Body of pancreas (tissue), 4 donors: Measurements from ENCODE around the gene PRSS2. TPM values are rescaled to one million over a fixed set of nuclear protein-coding genes. Genes with fewer than 3 reads are reported as not detected.
"Not testable (repeated sequence)": the region's sequence is repeated elsewhere in the genome, so short reads cannot be mapped to it uniquely, and the experiment has no call there.

Experiments
- ATAC-seq: fragments of 150-250 bp; one replicate; pipeline ENCODE4 v1.9.1; 2016
- DNase-seq, 4 donors: peaks; one replicate each; pipeline ENCODE4 v3.0.0-alpha.2; 2019
- H3K27ac ChIP-seq, 4 donors: fragments of 200-600 bp; sonication (generic); 1 replicate in 3 of 4; 2 replicates in 1 of 4; pipeline versions ENCODE4 v1.5.1 to v1.6.1; 2016 to 2019; ENCODE audit warnings: mild to moderate bottlenecking in 1 of 4, mixed read lengths in 1 of 4, moderate library complexity in 1 of 4
- H3K27me3 ChIP-seq, 2 donors: fragments of 200-600 bp; sonication (generic); one replicate each; pipeline ENCODE4 v1.6.0; 2016; ENCODE audit warnings: mild to moderate bottlenecking in 1 of 2
- H3K36me3 ChIP-seq, 2 donors: fragments of 200-600 bp; sonication (generic); replicated peaks in 1 of 2; 2 replicates each; pipeline ENCODE4 v1.5.1; 2016; ENCODE audit warnings: low read depth in 2 of 2; ENCODE audit not compliant: insufficient read depth in 1 of 2
- H3K4me1 ChIP-seq: fragments of 200-600 bp; sonication (generic); one replicate; pipeline ENCODE4 v1.6.0; 2016
- H3K4me3 ChIP-seq, 2 donors: fragments of 200-600 bp; sonication (generic); 1 replicate in 1 of 2; 2 replicates in 1 of 2; pipeline ENCODE4 v1.5.1; 2016 to 2019
- H3K9me3 ChIP-seq, 3 donors: fragments of 200-600 bp; sonication (generic); 1 replicate in 2 of 3; 2 replicates in 1 of 3; pipeline ENCODE4 v1.5.1; 2016
- POLR2A ChIP-seq, 3 donors: fragments of 450-650 bp; IDR thresholded peaks; one replicate each; pipeline ENCODE4 v1.6.1; 2016; ENCODE audit warnings: antibody characterized with exemption in 3 of 3, mild to moderate bottlenecking in 2 of 3
- WGBS, 2 donors: methylation state at CpG; one replicate each; pipeline ENCODE4 v1.1.5; 2017; 5-methylcytosine and 5-hydroxymethylcytosine counted together
- intact Hi-C: fragments of 100-400 bp; cut with DNase I; formaldehyde crosslinking; loops from one replicate; pipeline ENCODE4 v1.15.1; 2023
- total RNA-seq, 2 donors: library from RNA; depleted of rRNA; stranded (reverse); fragments of >200 nt; gene quantifications; one replicate each; pipeline ENCODE4 v1.1.0, GENCODE V29; 2016
- TF ChIP-seq, protein P1 (sequence below), 7 experiments: fragments of 450-650 bp in 4 of 7; fragments of 200-600 bp in 3 of 7; sonication (generic) in 3 of 7; IDR thresholded peaks; one replicate each; pipeline ENCODE4 v1.5.1; 2016 to 2019; ENCODE audit warnings: antibody characterized with exemption in 7 of 7

The PRSS2 gene
- total RNA-seq, 2 donors from 2014 or later: 15,993 to 74,693 TPM

GRCh38 chr7:142753366-142753765 is 17.4 kb upstream of the PRSS2 start:
- Histone ChIP-seq H3K4me3 (no peak overlapping the region), H3K9me3 (no peaks in the 10 kb centered on the region), H3K36me3 (no peaks in the 10 kb centered on the region), H3K4me1 (peaks cover 41% of the 10 kb centered on the region), H3K27me3 (no peaks in the 10 kb centered on the region), H3K27ac (peak overlapping the region; percentile 50 to 95 (median 80))
- intact Hi-C loops: no loop called here
- WGBS, 2 donors: 37 to 47% methylated on average over 8 of the region's 8 CpGs
- ATAC-seq (peak; percentile 36), DNase-seq (peak; percentile 82 to 87 (median 84))
- TF ChIP-seq, protein P1, sequence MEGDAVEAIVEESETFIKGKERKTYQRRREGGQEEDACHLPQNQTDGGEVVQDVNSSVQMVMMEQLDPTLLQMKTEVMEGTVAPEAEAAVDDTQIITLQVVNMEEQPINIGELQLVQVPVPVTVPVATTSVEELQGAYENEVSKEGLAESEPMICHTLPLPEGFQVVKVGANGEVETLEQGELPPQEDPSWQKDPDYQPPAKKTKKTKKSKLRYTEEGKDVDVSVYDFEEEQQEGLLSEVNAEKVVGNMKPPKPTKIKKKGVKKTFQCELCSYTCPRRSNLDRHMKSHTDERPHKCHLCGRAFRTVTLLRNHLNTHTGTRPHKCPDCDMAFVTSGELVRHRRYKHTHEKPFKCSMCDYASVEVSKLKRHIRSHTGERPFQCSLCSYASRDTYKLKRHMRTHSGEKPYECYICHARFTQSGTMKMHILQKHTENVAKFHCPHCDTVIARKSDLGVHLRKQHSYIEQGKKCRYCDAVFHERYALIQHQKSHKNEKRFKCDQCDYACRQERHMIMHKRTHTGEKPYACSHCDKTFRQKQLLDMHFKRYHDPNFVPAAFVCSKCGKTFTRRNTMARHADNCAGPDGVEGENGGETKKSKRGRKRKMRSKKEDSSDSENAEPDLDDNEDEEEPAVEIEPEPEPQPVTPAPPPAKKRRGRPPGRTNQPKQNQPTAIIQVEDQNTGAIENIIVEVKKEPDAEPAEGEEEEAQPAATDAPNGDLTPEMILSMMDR (IDR thresholded peaks at IDR 0.05): no peak
- TF ChIP-seq POLR2A (IDR thresholded peaks at IDR 0.05): no peak

- H3K9me3 ChIP-seq, H3K36me3 ChIP-seq, H3K4me3 ChIP-seq, H3K27me3 ChIP-seq, intact Hi-C loops: not testable (repeated sequence)
- Histone ChIP-seq H3K27ac (peak overlapping the region; percentile 50 to 95 (median 80)), H3K4me1 (peaks cover 41% of the 10 kb centered on the region)
- 26 to 35% methylated on average over 4 to 5 of the region's 5 CpGs for WGBS, 2 donors
- peak; percentile 34 for ATAC-seq
- TF ChIP-seq POLR2A (IDR thresholded peaks at IDR 0.05): peak; percentile 62 to 95 (median 93)
- TF ChIP-seq, protein P1 (IDR thresholded peaks at IDR 0.05): peak in 1 of 7 experiments; percentile 10
- DNase-seq: peak; percentile 84 to 90 (median 88)
Measured at GRCh38 chr7:142753925-142754491, 16.8 kb upstream of the PRSS2 start.

- Histone ChIP-seq H3K4me1 (peaks cover 50% of the 10 kb centered on the region), H3K27me3 (no peaks in the 10 kb centered on the region), H3K4me3 (no peak overlapping the region), H3K27ac (peak overlapping the region; percentile 50 to 95 (median 80)), H3K36me3 (no peaks in the 10 kb centered on the region), H3K9me3 (no peaks in the 10 kb centered on the region)
- peak; percentile 5 for ATAC-seq
- intact Hi-C loops: no loop called here
- whole genome bisulfite sequencing, 2 donors: 29 to 31% methylated on average over 10 of the region's 10 CpGs
- TF ChIP-seq POLR2A (IDR thresholded peaks at IDR 0.05): no peak
- TF ChIP-seq, protein P1 (IDR thresholded peaks at IDR 0.05): no peak
- DNase-seq: peak in 3 of 4 donors; percentile 71 to 76 (median 73)
Measured at GRCh38 chr7:142754681-142755575, 15.8 kb upstream of the PRSS2 start.

DNA sequence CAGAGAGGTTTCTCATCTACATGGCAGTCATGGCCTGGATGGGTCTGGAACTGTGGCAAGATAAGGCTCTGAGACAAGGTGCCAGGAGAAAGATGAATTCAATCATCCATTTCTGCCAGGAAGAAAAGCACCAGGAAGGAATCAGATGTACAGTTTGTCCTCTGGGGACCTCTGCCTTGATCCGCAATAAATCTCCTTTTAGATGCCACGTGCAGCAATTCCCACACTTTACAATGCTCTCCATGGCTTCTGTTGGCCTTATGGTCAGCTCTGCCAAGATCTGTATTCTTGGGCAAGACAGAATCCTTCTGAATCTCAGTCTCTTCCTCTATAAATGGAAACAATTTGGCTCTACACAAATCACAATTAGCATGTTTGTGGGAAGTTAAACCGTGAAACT is 12.5 kb upstream of the PRSS2 start:
- peak; percentile 52 to 70 (median 66) for DNase-seq
- intact Hi-C loops, ATAC-seq, H3K27me3 ChIP-seq, H3K36me3 ChIP-seq, H3K4me3 ChIP-seq, H3K9me3 ChIP-seq: not testable (repeated sequence)
- Histone ChIP-seq H3K4me1 (peaks cover 65% of the 10 kb centered on the region), H3K27ac (peak overlapping the region; percentile 45 to 89 (median 78))
- 15 to 45% methylated on average over 3 of the region's 3 CpGs for WGBS, 2 donors

GRCh38 chr7:142759433-142759832 is 11.3 kb upstream of the PRSS2 start:
- ATAC-seq (no peak), DNase-seq (no peak)
- Histone ChIP-seq H3K36me3 (no peaks in the 10 kb centered on the region), H3K4me1 (peaks cover 65% of the 10 kb centered on the region), H3K27me3 (no peaks in the 10 kb centered on the region), H3K4me3 (no peak overlapping the region), H3K9me3 (no peaks in the 10 kb centered on the region), H3K27ac (peak overlapping the region; percentile 70 to 89 (median 80))
- TF ChIP-seq, protein P1 (IDR thresholded peaks at IDR 0.05): no peak
- TF ChIP-seq POLR2A (IDR thresholded peaks at IDR 0.05): no peak
- intact Hi-C loops: no loop called here
- WGBS, 2 donors: 62 to 70% methylated on average over 1 of the region's 1 CpG
